SH-SY5Y (cell line): ENCODE data around the gene TNS4.

Experiments used
- GATA2 ChIP-seq: IDR thresholded peaks from 2 replicates; pipeline ENCODE4 v1.6.1; 2011; ENCODE audit warnings: mild to moderate bottlenecking, low read depth, low read length
- GATA3 ChIP-seq: IDR thresholded peaks from 2 replicates; pipeline ENCODE4 v1.6.1; 2011; ENCODE audit warnings: low read depth, mild to moderate bottlenecking, low read length, moderate library complexity

DNA sequence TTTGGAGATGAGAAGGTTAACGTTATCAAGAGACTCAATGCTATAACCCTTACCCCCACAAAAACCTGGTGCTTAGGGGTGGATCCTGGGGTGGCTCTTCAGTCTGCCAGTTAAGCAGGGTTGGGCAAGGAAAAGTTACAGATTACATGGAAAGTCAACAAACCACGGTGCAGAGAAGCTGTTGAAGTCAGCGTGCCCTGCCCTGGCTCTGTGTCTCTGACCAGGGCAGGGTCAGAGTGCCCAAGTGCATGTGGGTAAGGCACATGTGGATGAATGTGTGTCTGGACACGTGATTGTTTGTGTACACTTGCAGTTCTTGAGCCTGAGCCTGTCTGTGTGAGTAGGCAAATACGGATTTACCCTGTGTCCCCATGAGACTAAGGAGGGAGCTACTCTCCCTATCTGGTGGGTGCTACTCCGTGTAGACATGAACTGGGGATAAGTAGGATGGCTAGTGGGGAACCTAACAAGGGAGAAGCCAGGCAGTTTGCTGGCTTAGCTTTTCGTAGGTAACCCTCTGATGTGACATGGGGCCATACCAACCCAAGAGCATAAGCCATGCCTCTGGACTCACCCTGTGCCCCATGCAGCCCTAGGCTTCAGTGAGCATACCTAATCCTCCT is 52.7 kb downstream of the TNS4 start:
- TF ChIP-seq GATA3, result no peak
- no peak for TF ChIP-seq GATA2
